K562 (cell line): ENCODE measurements around the gene PGD.

Source experiments
- BCLAF1 ChIP-seq, 2 experiments: fragments of 450-650 bp in 1 of 2; IDR thresholded peaks; 2 replicates each; pipeline ENCODE4 v1.6.1; 2011 to 2017; ENCODE audit warnings: low read depth in 2 of 2, antibody characterized with exemption in 1 of 2, borderline replicate concordance in 1 of 2, low read length in 1 of 2, mild to moderate bottlenecking in 1 of 2, mixed read lengths in 1 of 2; ENCODE audit not compliant: control insufficient read depth in 1 of 2
- CEBPB ChIP-seq: fragments of 450-650 bp; IDR thresholded peaks from 2 replicates; pipeline ENCODE4 v1.6.1; 2016; ENCODE audit warnings: missing genetic modification characterization, missing compliant biosample characterization
- GATAD2A ChIP-seq: fragments of 450-650 bp; IDR thresholded peaks from 2 replicates; pipeline ENCODE4 v1.6.1; 2017
- HBP1 ChIP-seq: fragments of 450-650 bp; formaldehyde crosslinking; IDR thresholded peaks from 2 replicates; pipeline ENCODE4 v1.4.0; 2022; ENCODE audit warnings: missing genetic modification characterization
- JUN ChIP-seq, 2 experiments: sonication (generic) in 1 of 2; formaldehyde crosslinking in 1 of 2; IDR thresholded peaks; 2 replicates each; pipeline versions ENCODE4 v1.6.1 to v1.8.0; 2012 to 2022; ENCODE audit warnings: borderline replicate concordance in 2 of 2, mild to moderate bottlenecking in 2 of 2, improper control_type of control experiment in 1 of 2, low read depth in 1 of 2, low read length in 1 of 2, missing genetic modification reagents in 1 of 2
- POLR2A ChIP-seq: fragments of 450-650 bp; conservative IDR thresholded peaks from 2 replicates; pipeline ENCODE4 v1.6.1; 2016
- YY1 ChIP-seq, 3 experiments: IDR thresholded peaks; 2 replicates each; pipeline ENCODE4 v1.6.1; 2011; ENCODE audit warnings: low read length in 2 of 3, mild to moderate bottlenecking in 2 of 3, moderate library complexity in 2 of 3, borderline replicate concordance in 1 of 3, control low read depth in 1 of 3, low read depth in 1 of 3; ENCODE audit not compliant: insufficient read depth in 3 of 3, insufficient replicate concordance in 2 of 3, control insufficient read depth in 1 of 3, insufficient read length in 1 of 3; ENCODE audit errors: extremely low read depth in 1 of 3
- ZBTB40 ChIP-seq, 2 experiments: fragments of 450-650 bp in 1 of 2; sonication (generic) in 1 of 2; formaldehyde crosslinking in 1 of 2; IDR thresholded peaks; 2 replicates each; pipeline versions ENCODE4 v1.7.1 to v1.9.0; 2016 to 2022; ENCODE audit warnings: inconsistent platforms in 1 of 2, mild to moderate bottlenecking in 1 of 2, missing genetic modification reagents in 1 of 2
- ZNF143 ChIP-seq: sonication (generic); formaldehyde crosslinking; IDR thresholded peaks from 2 replicates; pipeline ENCODE4 v1.9.0; 2022; ENCODE audit warnings: mild to moderate bottlenecking, missing genetic modification reagents
- TF ChIP-seq, protein P1 (sequence below): sonication (generic); formaldehyde crosslinking; IDR thresholded peaks from 2 replicates; pipeline ENCODE4 v1.5.0; 2020; ENCODE audit warnings: missing genetic modification reagents
- TF ChIP-seq, protein P2 (sequence below), 3 experiments: IDR thresholded peaks in 2 of 3; conservative IDR thresholded peaks in 1 of 3; 2 replicates each; pipeline ENCODE4 v1.5.1; 2011 to 2012; ENCODE audit warnings: low read length in 3 of 3, mild to moderate bottlenecking in 3 of 3, control low read depth in 2 of 3, improper control_type of control experiment in 1 of 3, inconsistent platforms in 1 of 3, low read depth in 1 of 3, mixed read lengths in 1 of 3, moderate library complexity in 1 of 3; ENCODE audit not compliant: insufficient read depth in 2 of 3

- TF ChIP-seq BCLAF1 (IDR thresholded peaks at IDR 0.05; ENCODE audit: borderline replicate concordance in 1 of 2, control insufficient read depth in 1 of 2, low read depth in 2 of 2, low read length in 1 of 2) (no peak), ZNF143 (CRISPR knock-in tag) (no peak), YY1 (IDR thresholded peaks at IDR 0.05; ENCODE audit: borderline replicate concordance in 1 of 3, control insufficient read depth in 1 of 3, extremely low read depth in 1 of 3, insufficient read depth in 3 of 3, insufficient read length in 1 of 3, insufficient replicate concordance in 2 of 3, low read depth in 1 of 3, low read length in 2 of 3) (no peak), POLR2A (no peak), ZBTB40 (IDR thresholded peaks at IDR 0.05) (no peak), ZBTB40 (CRISPR knock-in tag; IDR thresholded peaks at IDR 0.05) (no peak), CEBPB (tag) (no peak), GATAD2A (no peak), HBP1 (no peak), JUN (IDR thresholded peaks at IDR 0.05; ENCODE audit: borderline replicate concordance, low read depth, low read length) (no peak), JUN (CRISPR knock-in tag; IDR thresholded peaks at IDR 0.05; ENCODE audit: borderline replicate concordance) (no peak)
- TF ChIP-seq, protein P1, sequence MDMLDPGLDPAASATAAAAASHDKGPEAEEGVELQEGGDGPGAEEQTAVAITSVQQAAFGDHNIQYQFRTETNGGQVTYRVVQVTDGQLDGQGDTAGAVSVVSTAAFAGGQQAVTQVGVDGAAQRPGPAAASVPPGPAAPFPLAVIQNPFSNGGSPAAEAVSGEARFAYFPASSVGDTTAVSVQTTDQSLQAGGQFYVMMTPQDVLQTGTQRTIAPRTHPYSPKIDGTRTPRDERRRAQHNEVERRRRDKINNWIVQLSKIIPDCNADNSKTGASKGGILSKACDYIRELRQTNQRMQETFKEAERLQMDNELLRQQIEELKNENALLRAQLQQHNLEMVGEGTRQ (CRISPR knock-in tag): no peak
- TF ChIP-seq, protein P2, sequence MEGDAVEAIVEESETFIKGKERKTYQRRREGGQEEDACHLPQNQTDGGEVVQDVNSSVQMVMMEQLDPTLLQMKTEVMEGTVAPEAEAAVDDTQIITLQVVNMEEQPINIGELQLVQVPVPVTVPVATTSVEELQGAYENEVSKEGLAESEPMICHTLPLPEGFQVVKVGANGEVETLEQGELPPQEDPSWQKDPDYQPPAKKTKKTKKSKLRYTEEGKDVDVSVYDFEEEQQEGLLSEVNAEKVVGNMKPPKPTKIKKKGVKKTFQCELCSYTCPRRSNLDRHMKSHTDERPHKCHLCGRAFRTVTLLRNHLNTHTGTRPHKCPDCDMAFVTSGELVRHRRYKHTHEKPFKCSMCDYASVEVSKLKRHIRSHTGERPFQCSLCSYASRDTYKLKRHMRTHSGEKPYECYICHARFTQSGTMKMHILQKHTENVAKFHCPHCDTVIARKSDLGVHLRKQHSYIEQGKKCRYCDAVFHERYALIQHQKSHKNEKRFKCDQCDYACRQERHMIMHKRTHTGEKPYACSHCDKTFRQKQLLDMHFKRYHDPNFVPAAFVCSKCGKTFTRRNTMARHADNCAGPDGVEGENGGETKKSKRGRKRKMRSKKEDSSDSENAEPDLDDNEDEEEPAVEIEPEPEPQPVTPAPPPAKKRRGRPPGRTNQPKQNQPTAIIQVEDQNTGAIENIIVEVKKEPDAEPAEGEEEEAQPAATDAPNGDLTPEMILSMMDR (IDR thresholded peaks at IDR 0.05 in 2 of 3, conservative IDR thresholded peaks at IDR 0.05 in 1 of 3; ENCODE audit: insufficient read depth in 2 of 3, low read depth in 1 of 3, low read length in 3 of 3): no peak
These were observed 41.4 kb downstream of the PGD start for GRCh38 chr1:10440305-10440704.
